RCC 7860 (cell line): ENCODE data around the gene TSPAN11.
A peak's percentile ranks its signal among the peaks of the same experiment; 100 is the strongest.

Experiments used
- DNase-seq: peaks from one replicate; pipeline ENCODE4 v3.0.0-alpha.2; 2015; ENCODE audit warnings: low spot score
- FAIRE-seq: peaks from 2 replicates; lab custom pipeline; 2012; peaks lifted over from hg19 to GRCh38; lab: Jason Lieb, UNC

Gene TSPAN11

GRCh38 chr12:30977537-30978349 lies 51.2 kb downstream of the TSPAN11 start:
- FAIRE-seq (no peak), DNase-seq (no peak)

- DNase-seq (no peak), FAIRE-seq (no peak)
Measured at GRCh38 chr12:30978639-30979038, 52.1 kb downstream of the TSPAN11 start.

GRCh38 chr12:30979371-30980259 lies 53.1 kb downstream of the TSPAN11 start:
- DNase-seq (no peak), FAIRE-seq (no peak)

DNA sequence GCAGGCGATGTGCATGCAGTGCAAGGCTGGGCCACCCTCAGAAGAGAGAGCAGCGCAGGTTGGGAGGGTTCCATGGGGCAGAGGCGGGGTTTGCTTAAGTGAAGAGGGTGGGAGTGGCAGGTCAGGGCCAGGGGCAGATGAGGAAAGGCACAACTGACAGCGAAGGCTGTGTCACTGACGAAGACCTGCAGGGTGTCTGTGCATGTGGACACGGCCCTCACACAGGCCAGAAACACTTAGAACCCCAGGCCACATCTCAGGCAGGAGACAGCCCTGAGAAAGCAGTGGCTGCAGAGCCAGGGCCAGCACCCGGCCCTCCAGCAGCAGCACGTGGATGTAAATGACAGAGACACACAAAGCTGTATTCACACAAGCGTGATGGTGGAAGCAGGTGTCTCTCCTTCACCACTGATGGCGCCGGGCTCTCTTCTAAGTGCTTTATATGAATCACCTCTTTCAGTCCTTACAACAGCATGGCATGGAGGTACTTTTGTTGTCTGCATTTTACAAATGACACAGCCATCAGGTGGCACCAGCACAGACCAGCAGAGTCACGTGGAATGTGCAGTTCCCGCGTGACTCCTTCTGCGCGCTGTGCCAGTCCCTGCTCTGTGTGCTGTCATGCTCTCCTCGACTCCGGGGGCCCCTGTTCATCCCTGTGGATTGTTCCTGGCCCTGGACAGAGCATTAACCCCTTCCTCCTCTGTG lies 54.6 kb downstream of the TSPAN11 start:
- no peak for DNase-seq
- no peak for FAIRE-seq

GRCh38 chr12:30982413-30982812 lies 55.9 kb downstream of the TSPAN11 start:
- no peak for DNase-seq
- FAIRE-seq, result no peak

- no peak for FAIRE-seq
- peak; percentile 35 for DNase-seq
Measured at GRCh38 chr12:30985814-30986452, 59.4 kb downstream of the TSPAN11 start.

DNA sequence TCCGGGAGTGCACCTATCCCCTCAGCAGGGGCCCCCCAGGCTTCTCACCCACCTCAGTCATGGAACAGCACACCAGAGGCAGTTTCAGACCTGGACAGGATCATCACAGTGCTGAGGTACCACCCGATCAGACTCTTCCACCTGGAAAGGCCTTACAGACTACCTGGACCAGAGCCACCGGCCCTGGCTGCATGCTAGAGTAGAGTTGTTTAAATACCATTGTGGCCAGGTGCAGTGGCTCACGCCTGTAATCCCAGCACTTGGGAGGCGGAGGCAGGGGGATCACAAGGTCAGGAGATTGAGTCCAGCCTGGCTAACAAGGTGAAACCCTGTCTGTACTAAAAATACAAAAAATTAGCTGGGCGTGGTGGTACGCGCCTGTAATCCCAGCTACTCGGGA lies 61.5 kb downstream of the TSPAN11 start:
- FAIRE-seq (no peak), DNase-seq (no peak)

DNA sequence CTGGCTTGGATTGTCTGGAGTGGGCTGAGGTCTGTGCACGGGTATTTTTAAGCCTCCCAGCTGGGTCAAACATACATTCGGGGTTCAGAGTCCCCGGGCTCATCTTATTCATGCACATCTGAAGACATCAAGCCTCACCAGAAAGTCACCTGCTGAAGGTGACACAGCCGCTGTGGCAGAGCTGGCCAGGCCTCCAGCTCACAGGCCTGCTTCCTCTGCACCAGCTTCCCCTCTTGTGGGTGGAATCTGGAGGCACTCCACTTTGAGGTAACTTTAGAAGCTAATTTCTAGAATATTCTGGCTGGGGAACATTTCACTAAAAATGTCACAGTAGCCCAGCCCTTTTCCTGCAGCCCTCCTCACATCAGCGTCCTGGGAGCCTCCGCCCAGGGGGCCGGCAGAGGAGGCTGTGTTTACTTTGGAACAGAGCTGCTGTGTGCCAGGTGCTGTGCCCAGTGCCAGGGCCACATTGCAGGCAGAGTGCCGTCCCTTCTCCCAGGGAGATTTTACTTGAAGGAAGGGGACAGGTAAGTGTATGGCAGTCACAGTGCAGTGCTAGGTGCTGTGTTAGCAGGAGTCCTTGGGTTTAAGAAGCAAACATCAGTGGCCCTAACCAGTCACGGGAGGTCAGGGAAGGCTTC lies 62.2 kb downstream of the TSPAN11 start:
- no peak for FAIRE-seq
- no peak for DNase-seq

GRCh38 chr12:30989754-30990153 lies 63.2 kb downstream of the TSPAN11 start:
- DNase-seq (peak; percentile 13), FAIRE-seq (no peak)

DNA sequence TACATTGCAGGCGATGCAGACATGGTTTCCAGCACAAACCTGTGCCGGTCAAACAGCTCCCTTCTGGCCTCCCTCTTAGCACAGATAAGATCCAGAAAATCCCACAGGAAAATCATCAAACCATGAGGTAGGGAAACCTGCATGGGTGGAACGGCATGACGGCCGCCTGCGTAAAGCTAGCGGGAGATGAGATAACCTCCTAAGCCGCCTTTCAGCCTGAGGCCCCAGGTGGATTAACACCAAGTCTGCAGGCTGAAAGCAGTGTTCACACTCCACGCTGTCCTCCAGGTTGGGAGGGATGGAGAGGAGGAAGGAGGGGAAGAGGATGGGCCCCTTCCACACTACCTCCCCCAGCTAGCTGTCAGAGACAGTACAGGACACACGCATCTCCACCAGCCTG lies 63.8 kb downstream of the TSPAN11 start:
- FAIRE-seq (no peak), DNase-seq (no peak)

DNA sequence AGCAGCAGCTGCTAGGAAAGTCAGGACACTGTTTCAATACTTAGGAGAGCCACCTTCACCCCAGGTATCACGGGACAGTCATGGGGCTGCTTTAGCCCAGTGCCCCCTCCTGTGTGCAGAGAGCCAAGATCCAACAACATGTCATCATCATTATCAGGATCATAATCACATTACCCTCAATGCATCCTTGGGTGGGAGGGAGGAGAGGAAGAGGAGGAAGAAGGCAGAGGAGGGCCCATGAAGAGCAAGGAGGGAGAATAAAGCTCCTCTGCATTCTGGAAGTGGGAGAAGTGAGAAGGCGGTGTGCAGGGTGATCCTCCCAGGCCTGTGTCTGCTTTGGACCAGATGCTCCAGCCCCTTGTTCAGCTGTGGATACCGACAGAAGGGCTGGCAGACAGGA lies 64.2 kb downstream of the TSPAN11 start:
- FAIRE-seq, result no peak
- no peak for DNase-seq

DNA sequence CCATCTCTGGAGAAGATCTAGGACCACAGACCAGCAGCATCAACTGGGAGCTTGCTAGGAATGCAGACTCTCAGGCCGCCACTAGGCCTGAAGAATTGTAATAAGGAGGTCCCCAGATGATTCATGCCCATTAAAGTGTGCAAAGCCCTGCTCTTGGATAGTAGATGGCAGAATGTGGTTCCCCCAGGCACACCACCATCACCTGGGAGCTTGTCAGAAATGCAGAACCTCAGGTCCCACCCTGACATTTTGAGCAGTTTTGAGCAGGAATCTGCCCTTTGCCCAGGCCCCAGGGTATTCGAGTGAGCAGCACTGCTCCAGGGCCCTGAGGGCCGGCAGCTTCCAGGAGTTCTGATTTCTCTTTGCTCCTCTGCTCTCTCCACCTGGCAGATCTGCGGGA lies 64.9 kb downstream of the TSPAN11 start:
- DNase-seq (no peak), FAIRE-seq (no peak)

DNA sequence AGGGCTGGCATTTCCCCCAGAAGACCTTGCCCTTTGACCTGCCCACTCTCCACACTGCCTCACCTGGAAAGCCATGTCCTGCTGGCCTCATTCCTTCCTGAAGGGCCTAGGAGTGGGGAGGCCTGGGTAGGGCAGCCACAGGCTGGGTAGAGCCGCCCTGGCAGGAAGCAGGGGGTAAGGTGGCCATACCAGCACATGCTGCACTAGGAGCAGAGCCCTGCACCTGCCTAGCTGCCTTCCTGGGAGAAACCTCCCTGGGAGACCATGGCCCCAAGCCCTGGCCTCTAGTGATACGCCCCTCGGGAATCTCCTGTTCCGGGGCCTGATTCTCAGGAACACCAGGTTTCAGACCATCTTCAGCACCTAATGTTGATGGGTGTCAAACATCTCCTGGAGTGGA lies 65.8 kb downstream of the TSPAN11 start:
- no peak for FAIRE-seq

DNA sequence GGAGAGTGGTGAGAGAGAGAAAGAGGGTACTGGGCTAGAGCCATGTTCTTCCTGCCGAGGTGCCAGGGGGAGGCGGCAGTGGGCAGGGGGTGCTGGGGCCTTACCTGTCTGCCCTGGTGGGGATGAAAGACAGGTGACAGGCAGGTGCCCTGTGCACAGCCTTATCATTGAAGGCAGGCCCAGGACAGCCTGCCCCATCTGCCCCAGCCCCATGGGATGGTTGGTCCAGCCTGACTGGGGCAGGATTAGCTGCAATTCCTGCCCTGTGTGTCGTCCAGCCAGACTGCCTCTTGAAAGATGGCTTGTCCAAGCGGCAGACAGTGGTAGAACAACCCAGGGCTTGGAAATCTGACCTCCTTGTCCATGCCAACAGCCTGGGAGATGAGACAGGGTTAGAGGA lies 67.2 kb downstream of the TSPAN11 start:
- no peak for FAIRE-seq
- no peak for DNase-seq

More for the DNA sequence above, 65.8 kb downstream of the TSPAN11 start:
- DNase-seq, result no peak

GRCh38 chr12:30994274-30994673 lies 67.7 kb downstream of the TSPAN11 start:
- DNase-seq (no peak), FAIRE-seq (no peak)

- FAIRE-seq (no peak), DNase-seq (peak; percentile 16)
Measured at GRCh38 chr12:30996255-30996654, 69.7 kb downstream of the TSPAN11 start.

DNA sequence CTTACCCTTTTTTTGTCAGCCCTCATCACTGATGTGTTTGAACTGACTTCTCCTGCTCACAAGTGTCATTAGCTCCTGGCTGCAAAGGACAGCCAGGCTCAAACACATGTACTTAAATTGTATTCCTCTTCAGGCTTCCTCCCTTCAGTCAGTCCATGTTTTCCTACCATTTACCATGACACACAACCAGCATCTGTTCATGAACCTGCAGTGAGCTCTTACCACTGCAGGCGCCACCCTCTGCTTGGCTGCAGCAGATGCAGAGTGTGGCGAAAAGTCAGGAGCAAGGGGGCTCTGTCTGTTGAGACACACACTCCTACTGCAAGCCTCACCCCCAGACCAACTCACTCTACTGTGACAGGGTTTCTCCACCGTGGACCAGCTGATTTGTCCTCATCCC lies 70.2 kb downstream of the TSPAN11 start:
- DNase-seq (no peak), FAIRE-seq (no peak)

GRCh38 chr12:30997685-30998440 lies 71.3 kb downstream of the TSPAN11 start:
- no peak for FAIRE-seq
- no peak for DNase-seq

- FAIRE-seq (no peak), DNase-seq (no peak)
Measured at GRCh38 chr12:30999011-30999410, 72.5 kb downstream of the TSPAN11 start.

DNA sequence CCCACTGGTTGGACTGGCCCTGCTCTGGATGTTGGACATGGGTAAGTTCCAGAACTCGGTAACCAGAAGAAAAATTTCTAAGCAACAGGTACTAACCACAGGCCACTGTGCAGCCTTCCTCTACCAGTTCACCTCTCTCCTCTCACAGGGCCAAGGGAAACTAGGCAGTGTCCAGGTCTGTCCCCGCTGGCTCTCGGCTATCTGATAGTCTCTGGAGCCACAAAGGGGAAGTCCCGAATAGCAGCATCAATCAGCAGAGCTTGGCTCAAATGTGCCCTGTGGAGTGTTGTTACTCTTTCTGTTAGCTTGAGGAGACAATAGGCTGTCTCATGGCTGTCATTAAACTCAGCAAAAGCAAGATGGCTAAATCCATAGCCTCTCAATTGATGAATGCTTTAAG lies 73.2 kb downstream of the TSPAN11 start:
- FAIRE-seq (no peak), DNase-seq (no peak)
